RPMI7951 (cell line): Measurements from ENCODE around the gene ZNF417. TPM values are rescaled to one million over a fixed set of nuclear protein-coding genes. Genes with fewer than 3 reads are reported as not detected.
"Not testable (repeated sequence)": the region's sequence is repeated elsewhere in the genome, so short reads cannot be mapped to it uniquely, and the experiment has no call there.

Source experiments
- DNase-seq: peaks from one replicate; pipeline ENCODE4 v3.0.0-alpha.2; 2012; ENCODE audit warnings: low read depth
- total RNA-seq: library from RNA; depleted of rRNA; stranded (reverse); fragments of >200 nt; shearing (Covaris generic); gene quantifications from 2 replicates; pipeline ENCODE4 v1.2.3, GENCODE V29; 2014; rRNA removed

Gene ZNF417
- total RNA-seq, 1 experiment from 2014 or later = 9.3 TPM

DNA sequence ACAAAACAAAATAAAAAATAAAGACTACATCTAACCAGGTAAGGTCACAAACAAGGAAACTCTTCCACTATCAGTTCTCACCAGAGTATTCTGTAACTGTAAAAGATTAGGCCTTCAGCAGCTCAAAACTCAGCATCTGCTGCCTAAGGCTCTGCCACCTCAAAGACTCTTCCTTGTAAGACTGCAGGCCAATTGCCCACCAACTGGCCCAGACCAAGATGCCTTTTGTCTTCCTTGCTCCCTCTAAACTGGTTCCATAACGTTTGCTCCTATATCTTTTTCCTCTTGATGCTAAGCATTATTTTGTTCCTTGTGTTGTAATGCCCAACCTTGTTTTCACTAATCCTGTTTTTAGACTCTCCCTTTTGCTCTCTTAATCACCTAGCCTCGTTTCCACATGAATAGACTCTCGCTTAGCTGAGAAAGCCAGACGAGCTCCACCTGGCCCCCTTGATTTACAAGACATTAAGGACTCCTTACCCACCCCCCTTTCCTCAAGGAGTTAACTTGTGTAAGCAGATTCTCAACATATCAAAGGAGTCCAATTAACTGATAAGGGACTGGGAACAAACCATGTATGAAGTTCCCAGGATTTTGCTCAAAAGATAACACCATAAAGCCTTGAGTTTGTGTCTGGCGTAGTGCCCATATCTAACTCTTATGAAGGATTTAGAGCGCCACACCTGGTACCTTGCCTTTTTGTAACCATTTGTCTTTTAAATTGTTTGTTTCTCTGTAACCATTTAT is 29.0 kb downstream of the ZNF417 start:
- DNase-seq = no peak

DNA sequence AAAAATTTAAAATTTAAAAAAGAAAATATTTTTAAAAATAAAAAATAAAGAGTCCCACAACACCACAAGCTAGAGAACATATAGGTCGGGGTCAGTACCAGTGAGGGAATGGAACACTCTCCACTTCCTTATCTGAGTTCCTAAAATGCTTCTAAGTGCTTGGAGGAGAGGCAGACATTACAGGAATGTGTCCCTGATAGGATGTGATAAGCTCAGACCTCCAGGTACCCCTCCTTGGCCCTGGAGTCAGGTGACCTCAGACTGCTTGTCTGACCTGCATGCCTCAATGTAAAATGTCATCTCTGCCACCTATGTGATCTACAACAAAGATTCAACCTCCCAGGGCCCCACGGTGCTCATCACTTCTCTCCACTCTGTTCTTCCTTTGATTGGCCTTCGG is 30.3 kb downstream of the ZNF417 start:
- no peak for DNase-seq

DNA sequence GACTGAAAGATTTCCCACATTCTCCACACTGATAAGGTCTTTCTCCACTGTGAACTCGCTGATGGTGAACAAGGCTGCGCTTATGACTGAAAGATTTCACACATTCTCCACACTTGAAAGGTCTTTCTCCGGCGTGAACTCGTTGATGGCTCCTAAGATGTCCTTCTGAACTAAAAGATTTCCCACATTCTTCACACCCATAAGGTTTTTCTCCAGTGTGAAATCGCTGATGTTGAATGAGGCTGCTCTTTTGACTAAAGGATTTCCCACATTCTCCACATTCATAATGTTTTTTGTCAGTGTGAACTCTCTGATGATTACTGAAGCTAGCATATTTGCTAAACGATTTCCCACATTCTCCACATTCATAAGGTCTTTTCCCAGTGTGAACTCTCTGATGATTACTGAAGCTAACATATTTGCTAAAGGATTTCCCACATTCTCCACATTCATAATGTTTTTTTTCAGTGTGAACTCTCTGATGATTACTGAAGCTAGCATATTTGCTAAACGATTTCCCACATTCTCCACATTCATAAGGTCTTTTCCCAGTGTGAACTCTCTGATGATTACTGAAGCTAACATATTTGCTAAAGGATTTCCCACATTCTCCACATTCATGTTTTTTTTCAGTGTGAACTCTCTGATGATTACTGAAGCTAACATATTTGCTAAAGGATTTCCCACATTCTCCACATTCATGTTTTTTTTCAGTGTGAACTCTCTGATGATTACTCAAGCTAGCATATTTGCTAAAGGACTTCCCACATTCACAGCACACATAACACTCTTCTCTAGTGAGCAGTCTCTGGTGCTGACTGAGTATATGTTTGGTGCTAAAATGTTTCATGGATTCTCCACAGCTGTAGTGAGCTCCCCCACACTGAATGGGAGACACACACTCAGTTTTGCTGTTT is 42.3 kb downstream of the ZNF417 start:
- DNase-seq = not testable (repeated sequence)

DNA sequence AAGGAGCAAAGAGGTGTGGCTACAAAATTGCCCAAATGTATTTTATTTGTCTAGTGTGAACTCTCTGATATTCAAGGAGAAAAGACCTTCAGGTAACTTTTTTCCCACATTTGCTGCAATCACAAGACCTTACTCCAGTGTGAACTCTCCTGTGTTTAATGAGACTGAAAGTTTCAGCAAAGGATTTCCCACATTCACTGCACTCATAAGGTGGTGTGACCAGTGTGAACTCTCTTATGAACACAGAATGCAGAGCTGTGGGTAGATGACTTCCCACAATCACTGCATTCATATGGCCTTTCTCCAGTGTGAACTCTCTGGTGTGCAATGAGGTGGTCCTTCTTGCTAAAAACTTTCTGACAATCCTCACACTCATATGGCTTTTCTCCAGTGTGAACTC is 43.9 kb downstream of the ZNF417 start:
- no peak for DNase-seq

DNA sequence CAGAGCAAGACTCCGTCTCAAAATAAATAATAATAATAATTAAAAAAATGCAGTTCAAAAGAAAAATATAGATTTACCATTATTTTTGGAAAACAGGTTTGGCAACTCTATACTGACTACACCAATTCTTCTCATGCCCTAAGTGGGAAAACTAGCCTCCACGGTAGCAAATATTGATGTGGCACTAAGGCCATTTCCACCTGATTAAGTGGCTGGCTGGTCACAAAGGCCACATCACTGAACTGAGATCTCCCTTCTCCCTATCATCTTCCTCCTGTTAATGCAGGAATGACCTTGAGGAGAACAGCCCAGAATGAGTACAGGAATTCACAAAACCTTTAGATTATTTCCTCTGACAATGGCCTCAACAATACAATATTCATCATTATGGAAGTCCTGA is 46.2 kb downstream of the ZNF417 start:
- no peak for DNase-seq

DNA sequence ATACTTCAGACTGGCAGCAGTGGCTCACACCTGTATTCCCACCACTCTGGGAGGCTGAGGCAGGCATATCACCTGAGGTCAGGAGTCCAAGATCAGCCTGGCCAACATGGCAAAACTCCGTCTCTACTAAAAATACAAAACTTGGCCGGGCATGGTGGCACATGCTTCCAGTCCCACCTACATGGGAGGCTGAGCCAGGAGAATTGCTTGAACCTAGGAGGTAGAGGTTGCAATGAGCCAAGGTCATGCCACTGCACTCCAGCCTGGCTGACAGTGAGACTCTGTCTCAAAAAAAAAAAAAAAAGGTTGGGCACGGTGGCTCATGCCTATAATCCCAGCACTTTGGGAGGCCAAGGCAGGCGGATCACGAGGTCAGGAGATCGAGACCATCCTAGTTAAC is 46.7 kb downstream of the ZNF417 start:
- DNase-seq = not testable (repeated sequence)

DNA sequence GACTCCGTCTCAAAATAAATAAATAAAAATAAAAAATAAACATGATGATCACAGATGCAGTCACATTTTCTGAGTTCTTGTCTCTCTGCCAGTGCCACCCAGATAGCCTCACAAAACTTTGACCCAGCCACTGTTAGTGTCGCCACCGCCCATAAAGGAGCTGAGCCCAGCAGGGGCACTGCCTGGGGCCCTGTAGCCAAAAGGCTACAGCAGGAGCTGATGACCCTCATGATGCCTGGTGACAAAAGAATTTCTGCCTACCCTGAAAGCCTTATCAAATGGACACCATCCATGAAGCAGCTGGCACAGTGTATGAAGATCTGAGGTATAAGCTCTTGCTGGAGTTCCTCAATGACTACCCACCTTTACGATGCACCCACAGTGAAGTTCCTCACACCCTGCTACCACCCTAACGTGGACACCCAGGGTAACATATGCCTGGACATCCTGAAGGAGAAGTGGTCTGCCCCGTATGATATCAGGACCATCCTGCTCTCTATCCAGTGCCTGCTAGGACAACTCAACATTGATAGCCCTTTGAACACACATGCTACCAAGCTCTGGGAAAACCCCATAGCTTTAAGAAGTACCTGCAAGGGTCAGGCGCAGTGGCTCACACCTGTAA is 48.4 kb downstream of the ZNF417 start:
- no peak for DNase-seq

Other genes starting within 250 kb of the ZNF417 start
- not detected in 2 replicates for gene ZSCAN4, start 247.7 kb downstream of the ZNF417 start, total RNA-seq
- gene ZNF551, start 234.6 kb downstream of the ZNF417 start, total RNA-seq = 8.2 and 12.1 TPM in 2 replicates
- not detected in 2 replicates for gene ZNF154, start 207.4 kb downstream of the ZNF417 start, total RNA-seq
- 6.4 and 8.0 TPM in 2 replicates for gene ZNF671, start 189.0 kb downstream of the ZNF417 start, total RNA-seq
- 10.1 and 21.9 TPM in 2 replicates for gene ZNF776, start 169.8 kb downstream of the ZNF417 start, total RNA-seq
- 10.7 and 13.7 TPM in 2 replicates for gene ZNF586, start 146.9 kb downstream of the ZNF417 start, total RNA-seq
- 2.6 and 4.9 TPM in 2 replicates for gene ZNF552, start 101.7 kb downstream of the ZNF417 start, total RNA-seq
- 3.1 and 4.3 TPM in 2 replicates for gene ZNF587B, start 86.3 kb downstream of the ZNF417 start, total RNA-seq
- 10.6 and 11.4 TPM in 2 replicates for gene ZNF587, start 66.7 kb downstream of the ZNF417 start, total RNA-seq
- 0.60 and 1.3 TPM in 2 replicates for gene ZNF814, start 27.6 kb downstream of the ZNF417 start, total RNA-seq
- gene ZNF418, start 18.8 kb upstream of the ZNF417 start, total RNA-seq = 2.1 and 3.1 TPM in 2 replicates
- gene ZNF256, start 31.1 kb upstream of the ZNF417 start, total RNA-seq = 2.7 and 4.6 TPM in 2 replicates
- gene C19orf18, start 57.9 kb upstream of the ZNF417 start, total RNA-seq = not detected in 2 replicates
- gene ZNF606, start 86.2 kb upstream of the ZNF417 start, total RNA-seq = 6.4 and 8.6 TPM in 2 replicates
- gene ZSCAN1, start 117.4 kb upstream of the ZNF417 start, total RNA-seq = not detected in 2 replicates
- 0.72 and 0.88 TPM in 2 replicates for gene ZNF135, start 142.7 kb upstream of the ZNF417 start, total RNA-seq
- gene ZSCAN18, start 181.6 kb upstream of the ZNF417 start, total RNA-seq = 1.8 and 3.0 TPM in 2 replicates
- gene ZNF329, start 234.2 kb upstream of the ZNF417 start, total RNA-seq = 6.8 and 9.4 TPM in 2 replicates